ENCODE data around the gene GSTM4.

GSTM4 gene

DNA sequence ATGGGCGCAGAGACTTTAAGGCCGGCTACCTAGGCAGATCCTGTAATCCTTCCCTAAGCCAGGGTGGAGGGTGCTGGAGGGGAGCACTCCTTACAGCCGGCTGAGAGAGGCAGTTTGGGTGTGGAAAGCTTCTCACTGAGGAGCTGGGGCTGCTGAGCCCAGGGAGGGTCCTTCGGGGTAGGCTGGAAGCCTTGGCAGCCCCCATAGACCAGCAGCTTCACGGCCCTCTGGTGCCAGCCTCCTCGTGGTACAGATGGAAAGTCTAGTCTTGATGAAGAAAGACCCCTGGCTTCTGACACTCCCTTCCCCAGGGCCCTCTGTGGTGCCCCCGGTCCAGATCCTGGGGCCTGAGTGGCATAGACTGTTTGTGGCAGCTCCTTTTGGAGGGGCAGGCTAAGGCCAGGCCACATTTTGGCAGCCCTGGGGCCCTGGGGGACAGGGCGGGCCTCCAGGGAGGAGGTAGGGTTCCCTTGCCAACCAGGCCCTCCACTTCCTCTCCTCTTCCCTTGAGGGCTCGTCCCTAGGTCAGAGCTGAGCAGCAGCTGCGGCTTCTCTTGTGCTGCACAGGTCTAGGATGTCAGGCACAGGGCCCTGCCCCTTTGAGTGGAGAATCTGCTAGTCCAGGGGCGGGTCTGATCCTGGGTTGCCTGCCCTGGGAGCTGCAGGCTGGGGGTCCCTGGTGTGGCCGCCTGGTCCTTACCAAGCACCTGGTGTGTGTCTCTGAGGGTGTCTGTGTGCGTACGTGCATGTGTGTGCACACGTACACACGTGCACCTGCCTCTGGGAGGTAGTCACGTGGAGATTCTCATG, 31.5 kb upstream of the GSTM4 start:
- peaks cover 19 to 42% of the 10 kb centered on the region in 2 donors for H3K36me3 ChIP-seq (ENCODE audit: control insufficient read depth in 1 of 2, insufficient read depth in 2 of 2, low read length in 2 of 2)
- H3K27ac ChIP-seq (ENCODE audit: low read depth, low read length): no peak overlapping the region
- H3K27me3 ChIP-seq (ENCODE audit: control insufficient read depth in 1 of 2, insufficient read depth in 2 of 2, low read length in 2 of 2): no peaks in the 10 kb centered on the region
- H3K4me1 ChIP-seq (ENCODE audit: control insufficient read depth in 1 of 2, insufficient read depth in 2 of 2, low read length in 2 of 2): peaks cover 30 to 39% of the 10 kb centered on the region in 2 donors
- H3K9me3 ChIP-seq (ENCODE audit: control insufficient read depth in 1 of 2, low read length in 2 of 2): no peaks in the 10 kb centered on the region
- H3K9ac ChIP-seq (ENCODE audit: low read depth in 1 of 2, low read length in 2 of 2): no peak overlapping the region
- H3K4me3 ChIP-seq (ENCODE audit: low read depth in 1 of 2, low read length in 2 of 2): no peak overlapping the region

GRCh38 chr1:109625176-109625575, 30.7 kb upstream of the GSTM4 start:
- H3K9ac ChIP-seq (ENCODE audit: low read depth in 1 of 2, low read length in 2 of 2): no peak overlapping the region
- no peaks in the 10 kb centered on the region for H3K9me3 ChIP-seq (ENCODE audit: control insufficient read depth in 1 of 2, low read length in 2 of 2)
- no peak overlapping the region for H3K4me3 ChIP-seq (ENCODE audit: low read depth in 1 of 2, low read length in 2 of 2)
- peaks cover 24 to 50% of the 10 kb centered on the region in 2 donors for H3K36me3 ChIP-seq (ENCODE audit: control insufficient read depth in 1 of 2, insufficient read depth in 2 of 2, low read length in 2 of 2)
- no peak overlapping the region for H3K27ac ChIP-seq (ENCODE audit: low read depth, low read length)
- peaks cover 28 to 37% of the 10 kb centered on the region in 2 donors for H3K4me1 ChIP-seq (ENCODE audit: control insufficient read depth in 1 of 2, insufficient read depth in 2 of 2, low read length in 2 of 2)
- no peaks in the 10 kb centered on the region for H3K27me3 ChIP-seq (ENCODE audit: control insufficient read depth in 1 of 2, insufficient read depth in 2 of 2, low read length in 2 of 2)

DNA sequence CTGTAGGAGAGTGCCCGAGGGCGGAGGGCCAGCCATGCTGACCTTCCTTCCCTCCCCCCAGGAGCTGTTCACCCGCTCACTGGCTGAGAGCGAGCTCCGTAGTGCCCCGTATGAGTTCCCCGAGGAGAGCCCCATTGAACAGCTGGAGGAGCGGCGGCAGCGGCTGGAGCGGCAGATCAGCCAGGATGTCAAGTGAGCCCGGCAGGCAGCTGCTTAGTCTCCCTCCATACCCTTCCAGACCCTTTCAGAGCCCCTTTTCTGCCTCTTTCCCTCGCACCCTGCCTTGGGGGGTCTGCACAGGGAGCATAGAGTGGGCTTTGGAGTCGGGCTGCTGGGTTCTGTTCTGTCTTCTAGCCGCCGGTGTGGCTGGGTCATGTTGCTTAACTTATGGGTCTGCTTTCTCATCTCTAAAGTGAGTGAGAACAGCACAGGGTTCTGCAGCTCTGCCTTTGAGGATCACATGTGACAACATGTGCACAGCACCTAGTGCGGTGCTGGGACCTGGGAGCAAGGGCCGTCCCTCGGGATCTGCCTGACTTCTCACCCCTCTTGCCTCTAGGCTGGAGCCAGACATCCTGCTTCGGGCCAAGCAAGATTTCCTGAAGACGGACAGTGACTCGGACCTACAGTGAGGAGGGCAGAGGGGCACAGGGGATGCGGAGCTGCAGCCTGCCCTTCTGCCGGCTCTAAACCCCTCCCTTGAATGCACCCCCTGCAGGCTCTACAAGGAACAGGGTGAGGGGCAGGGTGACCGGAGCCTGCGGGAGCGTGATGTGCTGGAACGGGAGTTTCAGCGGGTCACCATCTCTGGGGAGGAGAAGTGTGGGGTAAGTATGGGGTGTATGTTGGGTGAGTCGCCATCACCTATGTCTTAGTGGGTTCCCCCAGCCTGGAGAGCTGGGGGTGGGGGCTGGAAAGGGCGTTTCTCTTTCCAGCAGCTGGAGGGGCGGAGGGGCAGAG, 30.0 kb upstream of the GSTM4 start:
- Histone ChIP-seq H3K4me3 (ENCODE audit: low read depth in 1 of 2, low read length in 2 of 2) (no peak overlapping the region), H3K9ac (ENCODE audit: low read depth in 1 of 2, low read length in 2 of 2) (no peak overlapping the region), H3K27ac (ENCODE audit: low read depth, low read length) (no peak overlapping the region), H3K27me3 (ENCODE audit: control insufficient read depth in 1 of 2, insufficient read depth in 2 of 2, low read length in 2 of 2) (no peaks in the 10 kb centered on the region), H3K9me3 (ENCODE audit: control insufficient read depth in 1 of 2, low read length in 2 of 2) (no peaks in the 10 kb centered on the region), H3K4me1 (ENCODE audit: control insufficient read depth in 1 of 2, insufficient read depth in 2 of 2, low read length in 2 of 2) (peaks cover 28 to 37% of the 10 kb centered on the region in 2 donors), H3K36me3 (ENCODE audit: control insufficient read depth in 1 of 2, insufficient read depth in 2 of 2, low read length in 2 of 2) (peaks cover 27 to 55% of the 10 kb centered on the region in 2 donors)

DNA sequence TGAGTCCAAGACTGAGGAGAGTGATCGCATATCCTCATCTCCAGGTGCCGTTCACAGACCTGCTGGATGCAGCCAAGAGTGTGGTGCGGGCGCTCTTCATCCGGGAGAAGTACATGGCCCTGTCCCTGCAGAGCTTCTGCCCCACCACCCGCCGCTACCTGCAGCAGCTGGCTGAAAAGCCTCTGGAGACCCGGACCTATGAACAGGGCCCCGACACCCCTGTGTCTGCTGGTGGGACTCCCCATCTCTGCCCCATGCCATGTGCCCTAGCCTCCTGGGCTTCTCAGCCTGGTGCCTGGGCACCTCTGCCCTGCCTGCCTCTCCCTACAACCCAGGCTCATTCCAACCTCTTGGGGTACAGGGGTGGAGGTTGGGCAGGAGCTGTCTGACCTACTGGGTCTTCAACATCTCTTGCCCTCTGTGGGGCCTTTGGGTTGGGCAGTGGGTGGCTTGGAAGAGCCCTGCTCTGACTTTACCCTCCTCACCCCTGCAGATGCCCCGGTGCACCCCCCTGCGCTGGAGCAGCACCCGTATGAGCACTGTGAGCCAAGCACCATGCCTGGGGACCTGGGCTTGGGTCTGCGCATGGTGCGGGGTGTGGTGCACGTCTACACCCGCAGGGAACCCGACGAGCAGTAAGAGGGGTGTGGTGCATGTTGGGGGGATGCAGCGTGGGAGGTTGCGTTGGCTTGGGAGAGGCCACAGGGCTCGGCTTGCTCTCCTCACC, 29.1 kb upstream of the GSTM4 start:
- Histone ChIP-seq H3K4me3 (ENCODE audit: low read depth in 1 of 2, low read length in 2 of 2) (no peak overlapping the region), H3K27ac (ENCODE audit: low read depth, low read length) (no peak overlapping the region), H3K27me3 (ENCODE audit: control insufficient read depth in 1 of 2, insufficient read depth in 2 of 2, low read length in 2 of 2) (no peaks in the 10 kb centered on the region), H3K9me3 (ENCODE audit: control insufficient read depth in 1 of 2, low read length in 2 of 2) (no peaks in the 10 kb centered on the region), H3K4me1 (ENCODE audit: control insufficient read depth in 1 of 2, insufficient read depth in 2 of 2, low read length in 2 of 2) (peaks cover 23 to 27% of the 10 kb centered on the region in 2 donors), H3K9ac (ENCODE audit: low read depth in 1 of 2, low read length in 2 of 2) (no peak overlapping the region), H3K36me3 (ENCODE audit: control insufficient read depth in 1 of 2, insufficient read depth in 2 of 2, low read length in 2 of 2) (peaks cover 37 to 64% of the 10 kb centered on the region in 2 donors)

- peaks cover 22 to 26% of the 10 kb centered on the region in 2 donors for H3K4me1 ChIP-seq (ENCODE audit: control insufficient read depth in 1 of 2, insufficient read depth in 2 of 2, low read length in 2 of 2)
- H3K4me3 ChIP-seq (ENCODE audit: low read depth in 1 of 2, low read length in 2 of 2): no peak overlapping the region
- no peak overlapping the region for H3K27ac ChIP-seq (ENCODE audit: low read depth, low read length)
- no peak overlapping the region for H3K9ac ChIP-seq (ENCODE audit: low read depth in 1 of 2, low read length in 2 of 2)
- no peaks in the 10 kb centered on the region for H3K9me3 ChIP-seq (ENCODE audit: control insufficient read depth in 1 of 2, low read length in 2 of 2)
- peaks cover 40 to 67% of the 10 kb centered on the region in 2 donors for H3K36me3 ChIP-seq (ENCODE audit: control insufficient read depth in 1 of 2, insufficient read depth in 2 of 2, low read length in 2 of 2)
- H3K27me3 ChIP-seq (ENCODE audit: control insufficient read depth in 1 of 2, insufficient read depth in 2 of 2, low read length in 2 of 2): no peaks in the 10 kb centered on the region
Observed at GRCh38 chr1:109627692-109628399, 28.1 kb upstream of the GSTM4 start.

- H3K4me1 ChIP-seq (ENCODE audit: control insufficient read depth in 1 of 2, insufficient read depth in 2 of 2, low read length in 2 of 2): peaks cover 20% of the 10 kb centered on the region in 2 donors
- peaks cover 40 to 67% of the 10 kb centered on the region in 2 donors for H3K36me3 ChIP-seq (ENCODE audit: control insufficient read depth in 1 of 2, insufficient read depth in 2 of 2, low read length in 2 of 2)
- no peak overlapping the region for H3K9ac ChIP-seq (ENCODE audit: low read depth in 1 of 2, low read length in 2 of 2)
Observed at GRCh38 chr1:109628540-109629321, 27.2 kb upstream of the GSTM4 start.

DNA sequence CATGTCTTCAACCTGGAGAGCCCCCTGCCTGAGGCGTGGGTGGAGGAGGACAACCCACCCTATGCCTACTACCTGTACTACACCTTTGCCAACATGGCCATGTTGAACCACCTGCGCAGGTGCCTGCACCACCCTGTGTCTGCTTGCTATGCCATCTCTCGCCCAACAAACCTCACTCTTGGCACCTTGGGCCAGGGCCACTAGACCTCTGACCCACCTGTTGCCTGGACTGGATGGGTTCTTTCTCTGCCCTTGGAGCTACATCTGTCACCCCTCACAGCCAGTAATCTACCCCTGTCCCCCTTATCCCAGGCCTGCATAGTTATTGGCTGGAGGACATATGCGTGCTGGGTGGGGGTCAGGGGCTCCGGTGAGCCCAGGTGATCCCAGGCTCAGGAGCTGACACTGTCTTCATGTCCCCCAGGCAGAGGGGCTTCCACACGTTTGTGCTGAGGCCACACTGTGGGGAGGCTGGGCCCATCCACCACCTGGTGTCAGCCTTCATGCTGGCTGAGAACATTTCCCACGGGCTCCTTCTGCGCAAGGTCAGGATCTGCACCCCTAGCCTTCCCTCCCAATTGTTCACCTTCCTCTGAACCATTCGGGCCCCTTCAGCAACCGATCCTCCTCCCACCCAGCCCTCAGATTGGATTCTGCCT, 26.4 kb upstream of the GSTM4 start:
- Histone ChIP-seq H3K9me3 (ENCODE audit: control insufficient read depth in 1 of 2, low read length in 2 of 2) (no peaks in the 10 kb centered on the region), H3K9ac (ENCODE audit: low read depth in 1 of 2, low read length in 2 of 2) (no peak overlapping the region), H3K4me3 (ENCODE audit: low read depth in 1 of 2, low read length in 2 of 2) (no peak overlapping the region), H3K27me3 (ENCODE audit: control insufficient read depth in 1 of 2, insufficient read depth in 2 of 2, low read length in 2 of 2) (no peaks in the 10 kb centered on the region), H3K27ac (ENCODE audit: low read depth, low read length) (no peak overlapping the region), H3K4me1 (ENCODE audit: control insufficient read depth in 1 of 2, insufficient read depth in 2 of 2, low read length in 2 of 2) (peaks cover 16 to 20% of the 10 kb centered on the region in 2 donors), H3K36me3 (ENCODE audit: control insufficient read depth in 1 of 2, insufficient read depth in 2 of 2, low read length in 2 of 2) (peaks cover 40 to 67% of the 10 kb centered on the region in 2 donors)

More at GRCh38 chr1:109628540-109629321, 27.2 kb upstream of the GSTM4 start:
- Histone ChIP-seq H3K4me3 (ENCODE audit: low read depth in 1 of 2, low read length in 2 of 2) (no peak overlapping the region), H3K27ac (ENCODE audit: low read depth, low read length) (no peak overlapping the region), H3K9me3 (ENCODE audit: control insufficient read depth in 1 of 2, low read length in 2 of 2) (no peaks in the 10 kb centered on the region), H3K27me3 (ENCODE audit: control insufficient read depth in 1 of 2, insufficient read depth in 2 of 2, low read length in 2 of 2) (no peaks in the 10 kb centered on the region)

DNA sequence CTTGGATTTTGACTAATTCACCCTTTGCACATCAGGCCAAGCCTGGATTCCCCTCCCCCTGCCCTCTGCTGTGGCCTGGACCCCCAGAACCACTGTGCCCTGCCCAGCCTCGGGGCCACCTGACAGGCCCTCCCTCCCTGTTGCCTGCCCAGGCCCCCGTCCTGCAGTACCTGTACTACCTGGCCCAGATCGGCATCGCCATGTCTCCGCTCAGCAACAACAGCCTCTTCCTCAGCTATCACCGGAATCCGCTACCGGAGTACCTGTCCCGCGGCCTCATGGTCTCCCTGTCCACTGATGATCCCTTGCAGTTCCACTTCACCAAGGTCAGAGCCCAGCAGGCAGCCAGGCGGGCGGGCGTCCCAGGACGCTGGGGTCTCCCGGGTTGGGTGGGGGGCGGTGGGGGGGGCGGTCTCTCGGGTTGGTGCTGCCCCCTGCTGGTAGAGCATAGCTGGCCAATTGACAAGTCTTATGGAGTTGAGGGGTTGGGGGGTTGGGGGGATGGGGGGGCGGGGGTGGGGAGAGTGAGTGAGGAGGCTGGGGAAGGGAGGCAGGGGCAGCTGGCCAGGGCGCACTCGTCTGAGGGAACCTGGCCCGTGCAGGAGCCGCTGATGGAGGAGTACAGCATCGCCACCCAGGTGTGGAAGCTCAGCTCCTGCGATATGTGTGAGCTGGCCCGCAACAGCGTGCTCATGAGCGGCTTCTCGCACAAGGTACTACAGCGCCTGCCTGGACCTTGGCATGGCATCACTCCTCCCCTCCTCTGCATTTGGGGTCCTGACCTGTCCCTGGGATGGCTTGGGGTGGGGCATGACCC, 25.6 kb upstream of the GSTM4 start:
- H3K4me1 ChIP-seq (ENCODE audit: control insufficient read depth in 1 of 2, insufficient read depth in 2 of 2, low read length in 2 of 2): peaks cover 22 to 28% of the 10 kb centered on the region in 2 donors
- no peaks in the 10 kb centered on the region for H3K27me3 ChIP-seq (ENCODE audit: control insufficient read depth in 1 of 2, insufficient read depth in 2 of 2, low read length in 2 of 2)
- no peak overlapping the region for H3K4me3 ChIP-seq (ENCODE audit: low read depth in 1 of 2, low read length in 2 of 2)
- no peak overlapping the region for H3K27ac ChIP-seq (ENCODE audit: low read depth, low read length)
- H3K9ac ChIP-seq (ENCODE audit: low read depth in 1 of 2, low read length in 2 of 2): no peak overlapping the region
- peaks cover 40 to 65% of the 10 kb centered on the region in 2 donors for H3K36me3 ChIP-seq (ENCODE audit: control insufficient read depth in 1 of 2, insufficient read depth in 2 of 2, low read length in 2 of 2)
- no peaks in the 10 kb centered on the region for H3K9me3 ChIP-seq (ENCODE audit: control insufficient read depth in 1 of 2, low read length in 2 of 2)

Measured in duodenal mucosa (tissue), 2 donors.